Measurements from ENCODE around the gene ELP4.
"Not testable (repeated sequence)": the region's sequence is repeated elsewhere in the genome, so short reads cannot be mapped to it uniquely, and the experiment has no call there.

The ELP4 gene

DNA sequence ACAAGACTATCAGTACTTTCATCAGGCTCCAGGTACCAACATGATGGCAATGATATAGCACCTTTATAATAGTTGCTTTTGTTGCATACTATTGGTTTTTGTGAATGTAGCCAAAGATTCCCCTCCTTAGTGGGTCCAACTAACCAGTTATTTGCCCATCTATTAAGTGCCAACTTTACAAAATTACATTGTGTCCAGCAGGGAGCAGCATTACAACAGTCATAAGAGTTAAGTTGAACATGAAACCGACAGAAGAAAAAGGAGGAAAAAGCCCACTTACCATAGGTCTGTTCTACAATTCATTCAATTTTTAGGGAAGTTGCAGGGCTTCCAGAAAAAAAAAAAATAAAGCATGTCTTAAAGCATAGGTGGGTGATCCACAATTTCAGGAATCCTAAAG, 21.7 kb upstream of the ELP4 start:
- Histone ChIP-seq H3K4me3 (no peak overlapping the region), H3K36me3 (ENCODE audit: insufficient read depth, low read length) (no peaks in the 10 kb centered on the region), H3K9ac (ENCODE audit: insufficient read length) (no peak overlapping the region), H3K9me3 (ENCODE audit: low read depth, low read length) (no peaks in the 10 kb centered on the region), H3K27ac (no peak overlapping the region)
- TF ChIP-seq EZH2 (IDR thresholded peaks at IDR 0.05), result no peak
- no peak for TF ChIP-seq POLR2AphosphoS5 (IDR thresholded peaks at IDR 0.05; ENCODE audit: borderline replicate concordance, low read depth, low read length)
- TF ChIP-seq FOXP2 (optimal IDR thresholded peaks at IDR 0.05; ENCODE audit: control extremely low read depth, extremely low read length, insufficient read depth), result no peak
- no peak for DNase-seq (ENCODE audit: low read depth, low spot score)

DNA sequence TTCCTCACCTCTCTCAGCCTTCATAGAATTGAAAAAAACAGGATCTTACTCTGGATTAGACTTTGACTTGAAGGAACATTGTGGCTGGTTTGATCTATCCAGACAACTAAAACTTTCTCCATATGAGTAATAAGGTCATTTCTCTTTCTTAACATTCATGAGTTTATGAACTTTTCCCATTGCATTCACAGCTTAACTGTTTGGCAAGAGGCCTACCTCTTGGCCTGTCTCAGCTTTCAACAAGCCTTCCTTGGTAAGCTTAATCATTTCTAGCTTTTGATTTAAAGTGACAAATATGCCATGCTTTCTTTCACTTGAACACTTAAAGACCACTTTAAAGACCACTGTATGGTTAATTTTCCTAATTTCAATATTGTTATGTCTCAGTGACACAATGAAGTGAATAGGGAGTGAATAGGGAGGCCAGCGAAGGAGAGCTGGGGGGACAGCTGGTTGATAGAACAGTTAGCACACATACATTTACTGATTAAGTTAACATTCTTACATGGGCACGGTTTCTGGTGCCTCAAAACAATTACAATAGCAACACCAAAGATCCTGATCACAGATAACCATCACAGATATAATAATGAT, 17.1 kb upstream of the ELP4 start:
- TF ChIP-seq EZH2 (IDR thresholded peaks at IDR 0.05) (no peak), POLR2AphosphoS5 (IDR thresholded peaks at IDR 0.05; ENCODE audit: borderline replicate concordance, low read depth, low read length) (no peak), FOXP2 (optimal IDR thresholded peaks at IDR 0.05; ENCODE audit: control extremely low read depth, extremely low read length, insufficient read depth) (no peak)
- H3K4me3 ChIP-seq, result no peak overlapping the region

GRCh38 chr11:31493235-31493634, 16.3 kb upstream of the ELP4 start:
- Histone ChIP-seq H3K36me3 (ENCODE audit: insufficient read depth, low read length) (peaks cover 16% of the 10 kb centered on the region; the same call in 1 of the 2 replicates), H3K9me3 (ENCODE audit: low read depth, low read length) (no peaks in the 10 kb centered on the region), H3K27ac (no peak overlapping the region), H3K9ac (ENCODE audit: insufficient read length) (no peak overlapping the region), H3K4me3 (no peak overlapping the region)
- no peak for DNase-seq (ENCODE audit: low read depth, low spot score)
- TF ChIP-seq FOXP2 (optimal IDR thresholded peaks at IDR 0.05; ENCODE audit: control extremely low read depth, extremely low read length, insufficient read depth), result no peak
- TF ChIP-seq POLR2AphosphoS5 (IDR thresholded peaks at IDR 0.05; ENCODE audit: borderline replicate concordance, low read depth, low read length), result no peak
- no peak for TF ChIP-seq EZH2 (IDR thresholded peaks at IDR 0.05)

More for the DNA sequence above, 17.1 kb upstream of the ELP4 start:
- no peak overlapping the region for H3K9ac ChIP-seq (ENCODE audit: insufficient read length)
- H3K36me3 ChIP-seq (ENCODE audit: insufficient read depth, low read length), result peaks cover 16% of the 10 kb centered on the region; the same call in 1 of the 2 replicates
- DNase-seq (ENCODE audit: low read depth, low spot score), result no peak
- no peak overlapping the region for H3K27ac ChIP-seq
- H3K9me3 ChIP-seq (ENCODE audit: low read depth, low read length), result no peaks in the 10 kb centered on the region

- H3K9me3 ChIP-seq (ENCODE audit: low read depth, low read length), result not testable (repeated sequence)
Observed at GRCh38 chr11:31493762-31494161, 15.8 kb upstream of the ELP4 start.

DNA sequence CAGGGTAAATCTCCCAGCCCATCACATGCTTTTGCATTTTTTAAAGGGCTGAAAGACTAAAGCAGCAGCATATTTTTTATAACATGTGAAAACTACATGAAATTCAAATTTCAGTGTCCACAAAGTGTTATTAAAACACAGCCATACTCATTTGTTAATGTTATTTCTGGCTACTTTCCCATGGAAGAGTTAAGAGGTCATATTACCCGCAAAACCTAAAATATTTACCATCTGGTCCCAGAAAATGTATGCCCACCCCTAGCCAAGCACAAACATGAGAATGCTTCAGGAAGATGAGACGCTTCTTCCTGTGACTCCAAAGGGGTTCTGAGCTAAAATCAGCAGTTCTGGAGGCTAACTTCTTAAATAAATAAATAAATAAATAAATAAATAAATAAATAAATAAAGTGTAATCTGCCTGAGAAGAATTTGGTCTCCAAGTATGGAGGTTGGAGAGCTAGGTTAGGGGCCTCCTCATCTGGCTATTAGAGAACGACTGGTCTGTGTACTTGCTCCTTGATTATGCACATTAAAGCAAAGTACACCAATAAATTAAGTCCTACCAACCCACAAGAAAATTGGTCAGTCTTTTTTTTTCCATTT, 9.9 kb upstream of the ELP4 start:
- TF ChIP-seq FOXP2 (optimal IDR thresholded peaks at IDR 0.05; ENCODE audit: control extremely low read depth, extremely low read length, insufficient read depth) (no peak), EZH2 (IDR thresholded peaks at IDR 0.05) (no peak), POLR2AphosphoS5 (IDR thresholded peaks at IDR 0.05; ENCODE audit: borderline replicate concordance, low read depth, low read length) (no peak)
- H3K4me3 ChIP-seq, result no peak overlapping the region
- DNase-seq (ENCODE audit: low read depth, low spot score), result no peak
- no peaks in the 10 kb centered on the region for H3K9me3 ChIP-seq (ENCODE audit: low read depth, low read length)
- no peak overlapping the region for H3K27ac ChIP-seq
- no peak overlapping the region for H3K9ac ChIP-seq (ENCODE audit: insufficient read length)
- H3K36me3 ChIP-seq (ENCODE audit: insufficient read depth, low read length), result peaks cover 21% of the 10 kb centered on the region

More at GRCh38 chr11:31493762-31494161, 15.8 kb upstream of the ELP4 start:
- peaks cover 16% of the 10 kb centered on the region; the same call in 1 of the 2 replicates for H3K36me3 ChIP-seq (ENCODE audit: insufficient read depth, low read length)
- not testable (repeated sequence) for H3K27ac ChIP-seq; H3K9ac ChIP-seq (ENCODE audit: insufficient read length); H3K4me3 ChIP-seq; DNase-seq (ENCODE audit: low read depth, low spot score)

DNA sequence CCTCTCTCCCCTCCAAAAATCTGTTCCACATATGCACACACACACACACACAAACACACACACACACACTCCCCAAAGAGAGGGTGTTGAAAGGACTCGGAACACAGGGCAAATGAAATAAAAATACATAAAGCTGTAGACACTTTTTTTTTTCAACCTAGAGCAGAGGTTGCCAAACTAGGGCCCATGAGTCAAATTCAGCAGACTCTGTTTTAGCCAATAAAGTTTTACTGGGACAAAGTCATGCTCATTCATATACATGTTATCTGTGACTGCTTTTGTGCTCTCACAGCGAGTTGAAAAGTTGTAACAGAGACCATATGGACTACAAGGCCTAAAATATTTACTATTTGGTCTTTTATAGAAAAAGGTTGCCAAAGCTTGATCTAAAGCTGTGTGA, 9.0 kb upstream of the ELP4 start:
- H3K36me3 ChIP-seq (ENCODE audit: insufficient read depth, low read length), result peaks cover 21% of the 10 kb centered on the region
- no peaks in the 10 kb centered on the region for H3K9me3 ChIP-seq (ENCODE audit: low read depth, low read length)
- H3K9ac ChIP-seq (ENCODE audit: insufficient read length), result no peak overlapping the region
- H3K4me3 ChIP-seq, result no peak overlapping the region
- no peak for TF ChIP-seq FOXP2 (optimal IDR thresholded peaks at IDR 0.05; ENCODE audit: control extremely low read depth, extremely low read length, insufficient read depth)
- TF ChIP-seq POLR2AphosphoS5 (IDR thresholded peaks at IDR 0.05; ENCODE audit: borderline replicate concordance, low read depth, low read length), result no peak
- no peak for TF ChIP-seq EZH2 (IDR thresholded peaks at IDR 0.05)
- DNase-seq (ENCODE audit: low read depth, low spot score), result no peak
- H3K27ac ChIP-seq, result no peak overlapping the region

- Histone ChIP-seq H3K4me3 (peak overlapping the region; percentile 98), H3K9ac (ENCODE audit: insufficient read length) (peak overlapping the region; percentile 88), H3K9me3 (ENCODE audit: low read depth, low read length) (no peaks in the 10 kb centered on the region), H3K36me3 (ENCODE audit: insufficient read depth, low read length) (peaks cover 7% of the 10 kb centered on the region; the same call in 1 of the 2 replicates), H3K27ac (no peak overlapping the region)
- no peak for DNase-seq (ENCODE audit: low read depth, low spot score)
- no peak for TF ChIP-seq EZH2 (IDR thresholded peaks at IDR 0.05)
- TF ChIP-seq FOXP2 (optimal IDR thresholded peaks at IDR 0.05; ENCODE audit: control extremely low read depth, extremely low read length, insufficient read depth), result no peak
- TF ChIP-seq POLR2AphosphoS5 (IDR thresholded peaks at IDR 0.05; ENCODE audit: borderline replicate concordance, low read depth, low read length), result no peak
Observed at GRCh38 chr11:31509051-31509428, 527 bp upstream of the ELP4 start.

- H3K9ac ChIP-seq (ENCODE audit: insufficient read length), result no peak overlapping the region
- no peaks in the 10 kb centered on the region for H3K9me3 ChIP-seq (ENCODE audit: low read depth, low read length)
- H3K27ac ChIP-seq, result no peak overlapping the region
- no peak for TF ChIP-seq EZH2 (IDR thresholded peaks at IDR 0.05)
- no peak for DNase-seq (ENCODE audit: low read depth, low spot score)
- no peak overlapping the region for H3K4me3 ChIP-seq
- 0 out of 2 replicates have a peak, but pooled peaks cover 3% of the 10 kb centered on the region for H3K36me3 ChIP-seq (ENCODE audit: insufficient read depth, low read length)
Observed at GRCh38 chr11:31512117-31512516, 2.5 kb downstream of the ELP4 start.
